Astrocyte (in vitro differentiated cells and primary cell): Measurements from ENCODE around the gene SLC48A1.

Experiments used
- EZH2 ChIP-seq: IDR thresholded peaks from 2 replicates; pipeline ENCODE4 v1.6.1; 2012; ENCODE audit warnings: mild to moderate bottlenecking, low read length, inconsistent platforms; ENCODE audit not compliant: insufficient read depth
- TF ChIP-seq, protein P1 (sequence below): IDR thresholded peaks from 2 replicates; pipeline ENCODE4 v1.5.1; 2011; ENCODE audit warnings: low read depth, mild to moderate bottlenecking, inconsistent platforms, low read length, moderate library complexity; ENCODE audit not compliant: insufficient read depth

DNA sequence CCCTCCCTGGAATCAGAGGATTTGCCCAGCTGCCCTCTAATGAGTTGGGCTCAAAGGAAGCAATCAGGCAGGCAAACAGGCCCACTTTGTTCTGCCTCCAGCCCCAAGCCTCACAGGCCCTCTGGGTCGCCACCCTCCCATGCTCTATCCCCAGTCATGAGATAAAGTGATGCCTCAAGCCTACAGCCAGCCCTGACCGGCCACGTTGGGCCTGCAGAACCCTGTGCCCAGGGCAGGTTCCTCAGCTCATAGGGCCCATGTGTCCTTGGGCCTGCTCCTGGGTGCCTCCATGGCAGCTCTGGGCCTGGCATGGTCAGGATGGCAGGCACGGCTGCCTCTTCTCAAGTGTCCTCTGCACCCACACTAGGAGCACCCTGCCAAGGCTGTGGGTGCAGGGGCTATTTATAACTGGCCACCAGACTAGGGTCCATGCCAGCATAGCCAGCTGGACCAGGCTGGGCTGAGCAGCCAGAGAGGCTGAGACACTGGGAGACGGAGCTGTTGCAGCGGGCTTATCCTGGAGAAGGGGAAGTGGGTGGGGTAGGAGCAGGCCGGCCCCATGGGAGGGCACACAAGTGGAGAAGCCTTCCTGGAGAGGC, 26.4 kb downstream of the SLC48A1 start:
- TF ChIP-seq, protein P1, sequence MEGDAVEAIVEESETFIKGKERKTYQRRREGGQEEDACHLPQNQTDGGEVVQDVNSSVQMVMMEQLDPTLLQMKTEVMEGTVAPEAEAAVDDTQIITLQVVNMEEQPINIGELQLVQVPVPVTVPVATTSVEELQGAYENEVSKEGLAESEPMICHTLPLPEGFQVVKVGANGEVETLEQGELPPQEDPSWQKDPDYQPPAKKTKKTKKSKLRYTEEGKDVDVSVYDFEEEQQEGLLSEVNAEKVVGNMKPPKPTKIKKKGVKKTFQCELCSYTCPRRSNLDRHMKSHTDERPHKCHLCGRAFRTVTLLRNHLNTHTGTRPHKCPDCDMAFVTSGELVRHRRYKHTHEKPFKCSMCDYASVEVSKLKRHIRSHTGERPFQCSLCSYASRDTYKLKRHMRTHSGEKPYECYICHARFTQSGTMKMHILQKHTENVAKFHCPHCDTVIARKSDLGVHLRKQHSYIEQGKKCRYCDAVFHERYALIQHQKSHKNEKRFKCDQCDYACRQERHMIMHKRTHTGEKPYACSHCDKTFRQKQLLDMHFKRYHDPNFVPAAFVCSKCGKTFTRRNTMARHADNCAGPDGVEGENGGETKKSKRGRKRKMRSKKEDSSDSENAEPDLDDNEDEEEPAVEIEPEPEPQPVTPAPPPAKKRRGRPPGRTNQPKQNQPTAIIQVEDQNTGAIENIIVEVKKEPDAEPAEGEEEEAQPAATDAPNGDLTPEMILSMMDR, result no peak
- TF ChIP-seq EZH2, result no peak
